ENCODE results near the gene ETV6. TPM values are rescaled to one million over a fixed set of nuclear protein-coding genes. Genes with fewer than 3 reads are reported as not detected.

The ETV6 gene
- polyA plus RNA-seq, 4 donors, result 9.6 to 15.9 (median 14.4) TPM

GRCh38 chr12:11838403-11838802 is 188.9 kb downstream of the ETV6 start:
- DNase-seq (ENCODE audit: low read depth in 4 of 4, low spot score in 3 of 4), result no peak

- DNase-seq (ENCODE audit: low read depth in 4 of 4, low spot score in 3 of 4), result no peak
These were observed 189.7 kb downstream of the ETV6 start for GRCh38 chr12:11839091-11839641.

GRCh38 chr12:11840366-11840765 is 190.9 kb downstream of the ETV6 start:
- no peak for DNase-seq (ENCODE audit: low read depth in 4 of 4, low spot score in 3 of 4)

GRCh38 chr12:11846488-11846887 is 197.0 kb downstream of the ETV6 start:
- no peak for DNase-seq (ENCODE audit: low read depth in 4 of 4, low spot score in 3 of 4)

GRCh38 chr12:11847539-11847938 is 198.1 kb downstream of the ETV6 start:
- DNase-seq (ENCODE audit: low read depth in 4 of 4, low spot score in 3 of 4), result no peak

- DNase-seq (ENCODE audit: low read depth in 4 of 4, low spot score in 3 of 4), result no peak
These were observed 200.5 kb downstream of the ETV6 start for GRCh38 chr12:11849757-11850504.

- no peak for DNase-seq (ENCODE audit: low read depth in 4 of 4, low spot score in 3 of 4)
These were observed 203.7 kb downstream of the ETV6 start for GRCh38 chr12:11853126-11853525.

GRCh38 chr12:11854011-11854499 is 204.6 kb downstream of the ETV6 start:
- no peak for DNase-seq (ENCODE audit: low read depth in 4 of 4, low spot score in 3 of 4)

GRCh38 chr12:11855983-11856374 is 206.5 kb downstream of the ETV6 start:
- DNase-seq (ENCODE audit: low read depth in 4 of 4, low spot score in 3 of 4), result no peak

GRCh38 chr12:11856971-11857370 is 207.5 kb downstream of the ETV6 start:
- no peak for DNase-seq (ENCODE audit: low read depth in 4 of 4, low spot score in 3 of 4)

- no peak for DNase-seq (ENCODE audit: low read depth in 4 of 4, low spot score in 3 of 4)
These were observed 210.4 kb downstream of the ETV6 start for GRCh38 chr12:11859705-11860425.

GRCh38 chr12:11861155-11861863 is 211.8 kb downstream of the ETV6 start:
- DNase-seq (ENCODE audit: low read depth in 4 of 4, low spot score in 3 of 4), result no peak

GRCh38 chr12:11861864-11862600 is 212.6 kb downstream of the ETV6 start:
- DNase-seq (ENCODE audit: low read depth in 4 of 4, low spot score in 3 of 4), result no peak

GRCh38 chr12:11862798-11863197 is 213.3 kb downstream of the ETV6 start:
- DNase-seq (ENCODE audit: low read depth in 4 of 4, low spot score in 3 of 4), result peak in 1 of 4 donors; percentile 58

GRCh38 chr12:11863478-11863906 is 214.0 kb downstream of the ETV6 start:
- no peak for DNase-seq (ENCODE audit: low read depth in 4 of 4, low spot score in 3 of 4)

GRCh38 chr12:11863988-11864387 is 214.5 kb downstream of the ETV6 start:
- no peak for DNase-seq (ENCODE audit: low read depth in 4 of 4, low spot score in 3 of 4)

- no peak for DNase-seq (ENCODE audit: low read depth in 4 of 4, low spot score in 3 of 4)
These were observed 216.3 kb downstream of the ETV6 start for GRCh38 chr12:11865824-11866223.

GRCh38 chr12:11868027-11868426 is 218.6 kb downstream of the ETV6 start:
- DNase-seq (ENCODE audit: low read depth in 4 of 4, low spot score in 3 of 4), result no peak

GRCh38 chr12:11869406-11869805 is 219.9 kb downstream of the ETV6 start:
- DNase-seq (ENCODE audit: low read depth in 4 of 4, low spot score in 3 of 4), result no peak

GRCh38 chr12:11870041-11870451 is 220.6 kb downstream of the ETV6 start:
- no peak for DNase-seq (ENCODE audit: low read depth in 4 of 4, low spot score in 3 of 4)

Data from left renal pelvis (tissue), 4 donors.